Inferior parietal cortex (tissue), 1 donor: ENCODE measurements around the gene ZNF827.
A peak's percentile ranks its signal among the peaks of the same experiment; 100 is the strongest.

Source experiments
- DNase-seq: peaks from one replicate; pipeline ENCODE4 v3.0.0-alpha.2; 2016; ENCODE audit errors: extremely low spot score

Gene ZNF827

DNA sequence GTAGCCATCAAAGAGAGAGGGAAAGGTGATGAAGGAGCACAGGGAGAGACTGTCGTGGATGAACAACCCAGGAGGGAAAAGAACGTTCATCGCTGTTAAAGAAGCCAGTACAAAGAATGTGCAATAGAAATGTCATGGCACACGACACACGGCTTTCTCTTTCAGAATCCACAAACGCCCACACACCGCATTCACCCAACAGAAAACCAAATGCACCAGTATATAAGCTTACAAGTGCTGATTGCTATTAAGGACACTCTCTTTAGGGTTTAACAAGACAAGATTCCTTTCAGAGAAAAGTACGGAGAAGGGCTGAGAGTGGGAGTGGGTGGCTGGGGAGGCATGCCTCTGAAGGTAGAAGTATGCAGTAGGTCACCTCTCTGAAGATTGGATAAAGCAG is 178.4 kb downstream of the ZNF827 start:
- no peak for DNase-seq

- no peak for DNase-seq
These were observed 181.4 kb downstream of the ZNF827 start for GRCh38 chr4:145757188-145757587.

DNA sequence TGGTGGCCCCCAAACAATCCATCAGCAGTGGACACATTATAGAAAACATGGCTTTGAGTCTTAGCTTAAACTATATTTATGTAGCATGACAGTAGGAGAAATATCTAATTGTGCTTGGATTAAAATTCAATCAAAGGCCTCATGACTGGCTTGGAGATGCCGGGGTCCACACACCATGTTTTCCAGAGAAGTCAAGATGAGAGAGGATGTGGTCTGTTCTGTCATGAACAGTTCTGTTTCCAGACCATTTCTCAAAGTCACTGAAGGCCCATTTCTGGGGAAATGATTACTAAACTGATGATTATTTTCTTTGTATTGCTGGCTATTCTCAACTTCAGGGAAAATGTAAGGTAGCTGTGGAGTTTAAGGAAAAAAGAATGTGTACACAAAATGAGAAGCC is 182.4 kb downstream of the ZNF827 start:
- no peak for DNase-seq

DNA sequence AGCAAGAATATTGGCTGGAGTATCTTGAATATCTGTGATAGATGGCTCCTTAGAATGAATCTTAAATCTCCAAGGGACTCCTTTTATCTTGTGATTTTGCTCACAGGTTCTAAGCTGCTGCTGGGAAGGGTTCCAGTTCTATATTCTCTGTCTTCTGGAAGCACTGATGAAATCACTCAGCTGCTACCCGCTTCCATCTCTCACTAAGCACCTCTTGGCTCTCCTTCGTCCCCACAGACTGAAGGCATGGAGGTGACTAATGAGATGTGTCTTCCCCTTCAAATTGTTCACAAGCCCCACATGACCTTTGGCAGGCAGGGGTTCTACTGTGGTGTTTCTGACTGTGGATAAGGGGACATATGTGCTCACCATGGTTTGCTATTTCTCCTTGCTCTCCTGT is 182.8 kb downstream of the ZNF827 start:
- peak; percentile 48 for DNase-seq

DNA sequence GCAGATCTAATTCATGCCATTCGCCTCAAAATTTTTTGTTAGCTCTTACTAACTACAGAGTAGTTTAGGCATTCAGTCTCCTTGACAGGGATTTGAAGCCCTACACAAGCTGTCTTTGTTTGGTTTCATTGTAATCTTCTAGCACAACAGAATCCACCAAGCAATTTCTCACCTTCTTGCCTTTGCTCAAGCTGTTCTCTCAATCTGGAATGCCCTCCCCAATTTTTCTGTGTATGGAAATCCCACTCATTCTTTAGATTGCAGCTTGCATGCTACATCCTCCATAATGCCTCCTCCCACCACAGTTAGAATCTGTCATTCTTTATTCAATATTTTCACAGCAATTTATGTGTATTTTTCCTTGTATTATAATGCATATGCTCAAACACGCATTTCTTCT is 195.0 kb downstream of the ZNF827 start:
- DNase-seq, result no peak

- DNase-seq, result no peak
These were observed 197.8 kb downstream of the ZNF827 start for GRCh38 chr4:145740806-145741205.

DNA sequence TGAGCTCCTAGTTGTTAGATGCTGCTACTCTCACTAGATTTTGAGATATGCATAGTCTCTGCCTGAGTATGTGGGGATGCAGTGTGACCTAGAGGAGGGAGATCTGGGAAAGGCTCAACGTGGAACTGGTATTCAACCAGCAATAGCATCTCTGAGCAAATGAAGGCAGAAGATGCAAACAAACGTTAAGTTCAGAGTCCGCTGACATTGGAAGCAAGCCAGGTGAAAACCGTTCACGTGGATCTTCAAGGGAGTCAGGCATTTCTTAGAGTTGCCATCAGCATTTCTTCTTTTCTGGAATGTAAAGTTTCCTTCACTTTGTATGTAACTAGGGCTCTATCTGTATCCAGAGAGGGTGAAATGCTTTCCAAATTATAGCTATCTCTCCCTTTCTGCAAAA is 198.8 kb downstream of the ZNF827 start:
- no peak for DNase-seq

DNA sequence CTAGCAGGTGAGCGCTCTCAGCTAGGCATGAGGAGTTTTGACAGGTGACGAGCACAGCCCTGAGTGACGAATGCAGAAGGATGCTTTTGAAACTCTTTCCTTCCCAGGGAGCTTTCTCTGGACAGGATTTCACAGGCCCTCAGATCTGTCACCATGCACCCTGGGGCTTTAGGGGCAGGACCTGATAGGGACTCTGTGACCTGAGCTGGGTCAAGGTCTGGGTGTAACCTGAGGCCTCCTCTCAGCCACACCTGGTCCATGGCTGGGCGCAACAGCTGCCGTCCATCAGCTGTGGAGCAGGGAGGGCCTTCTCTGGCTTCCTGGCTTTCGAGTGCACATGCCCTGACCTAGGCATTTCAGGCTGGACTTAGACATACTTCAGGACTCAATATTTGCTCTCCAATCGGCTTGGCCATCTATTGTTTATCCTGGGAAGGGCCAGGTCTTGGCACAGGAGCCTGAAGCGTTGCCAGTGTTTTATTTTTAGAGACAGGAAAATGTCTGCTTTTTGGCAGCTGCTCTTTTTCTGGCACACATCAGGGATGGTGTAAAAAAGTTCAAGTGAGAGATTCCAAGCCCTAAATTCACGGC is 202.3 kb downstream of the ZNF827 start:
- DNase-seq, result no peak

GRCh38 chr4:145735827-145736226 is 202.8 kb downstream of the ZNF827 start:
- DNase-seq, result no peak

- no peak for DNase-seq
These were observed 203.3 kb downstream of the ZNF827 start for GRCh38 chr4:145735347-145735675.

DNA sequence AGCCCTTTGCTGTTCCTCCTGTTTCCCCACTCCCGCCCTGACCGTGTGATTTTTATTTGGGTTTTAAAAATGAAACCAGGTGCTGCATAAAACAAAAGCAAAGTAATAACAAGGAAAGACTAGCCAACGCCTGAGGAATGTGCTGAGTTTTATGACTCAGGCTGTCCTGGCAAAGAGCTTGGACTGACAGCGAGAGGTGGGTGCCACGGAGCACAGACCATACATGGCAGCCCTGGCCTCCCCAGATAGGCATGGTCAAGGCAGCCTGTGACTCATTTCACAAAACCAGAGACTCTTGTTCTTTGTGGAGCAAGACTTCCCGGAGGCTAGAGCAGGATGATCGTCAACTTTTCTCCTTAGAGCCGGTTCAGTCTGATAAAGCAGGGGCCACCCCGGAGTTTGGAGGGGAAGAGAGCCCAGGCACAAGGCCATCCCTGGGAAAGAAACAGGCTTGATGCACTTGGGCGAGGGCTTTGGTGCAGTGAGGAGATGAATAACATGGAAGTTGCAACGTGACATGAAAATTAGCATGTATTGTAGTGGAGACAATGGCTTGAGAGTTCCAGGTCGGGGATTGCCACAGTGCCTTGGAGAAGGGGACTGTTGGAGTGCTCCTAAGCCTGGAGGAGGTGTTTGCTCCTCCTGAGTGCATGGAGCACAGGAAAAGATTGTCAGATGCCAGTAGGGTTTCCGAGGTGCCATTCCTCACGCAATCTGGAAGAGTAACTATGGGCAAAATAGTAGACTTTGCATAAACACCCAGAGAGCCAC is 203.9 kb downstream of the ZNF827 start:
- no peak for DNase-seq

GRCh38 chr4:145734031-145734430 is 204.6 kb downstream of the ZNF827 start:
- no peak for DNase-seq

- DNase-seq, result peak; percentile 81
These were observed 205.4 kb downstream of the ZNF827 start for GRCh38 chr4:145732895-145733880.

DNA sequence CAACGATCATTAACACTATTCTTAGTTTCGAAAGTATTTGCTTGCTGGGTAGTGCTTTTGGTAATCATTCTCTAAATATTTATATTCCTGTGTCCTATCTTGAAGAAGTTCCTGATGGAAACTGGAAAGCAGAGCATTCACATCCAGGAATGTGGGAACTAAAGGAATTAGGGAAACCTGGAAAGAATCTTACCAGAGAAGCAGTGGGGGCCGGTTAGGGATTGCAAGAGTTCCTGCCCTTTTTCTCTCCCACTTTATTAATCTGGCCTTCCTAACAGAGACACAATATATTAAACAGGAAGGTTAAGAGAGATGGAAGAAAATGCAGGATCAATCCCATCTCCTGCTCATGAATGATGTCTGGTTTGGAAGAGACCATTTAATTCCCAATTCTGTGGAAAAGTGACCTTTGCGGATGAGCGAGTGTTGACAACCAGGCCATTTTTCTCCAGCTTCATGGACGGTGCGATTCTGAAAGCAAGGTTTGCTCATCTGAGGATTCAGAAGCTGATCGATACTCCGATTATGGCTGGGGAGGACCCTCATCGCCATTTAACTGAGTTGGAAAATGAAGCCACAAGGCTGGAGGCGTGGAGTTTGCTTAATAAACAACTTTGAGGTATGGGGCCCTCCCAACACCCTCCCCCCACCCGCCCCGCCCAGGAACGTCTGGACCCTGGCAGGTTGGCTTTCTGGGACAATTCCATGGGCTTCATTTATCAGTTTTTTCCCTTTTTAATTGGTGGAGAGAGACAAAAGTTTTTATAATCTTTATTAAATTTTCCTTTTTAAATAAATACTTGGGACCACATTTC is 206.4 kb downstream of the ZNF827 start:
- no peak for DNase-seq

- no peak for DNase-seq
These were observed 207.6 kb downstream of the ZNF827 start for GRCh38 chr4:145731028-145731427.

- DNase-seq, result no peak
These were observed 208.6 kb downstream of the ZNF827 start for GRCh38 chr4:145730026-145730425.

DNA sequence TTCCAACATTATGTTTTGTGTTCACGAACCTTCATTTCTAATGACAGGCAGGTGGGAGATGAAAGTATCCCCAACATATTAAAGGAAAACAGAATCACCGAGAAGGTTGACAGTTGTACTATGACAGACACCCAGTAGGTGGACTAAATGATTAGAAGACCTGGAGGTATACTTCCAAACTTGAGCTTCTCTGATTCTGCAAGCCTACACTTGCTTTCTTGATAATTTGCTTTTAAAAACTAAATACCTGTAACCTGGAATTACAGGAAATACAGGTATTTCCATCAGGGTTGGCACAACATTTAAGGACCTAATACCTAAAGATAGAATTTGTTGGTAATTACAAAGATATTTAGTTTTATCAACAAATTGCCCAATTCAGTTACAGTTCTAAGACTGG is 215.3 kb downstream of the ZNF827 start:
- DNase-seq, result no peak

DNA sequence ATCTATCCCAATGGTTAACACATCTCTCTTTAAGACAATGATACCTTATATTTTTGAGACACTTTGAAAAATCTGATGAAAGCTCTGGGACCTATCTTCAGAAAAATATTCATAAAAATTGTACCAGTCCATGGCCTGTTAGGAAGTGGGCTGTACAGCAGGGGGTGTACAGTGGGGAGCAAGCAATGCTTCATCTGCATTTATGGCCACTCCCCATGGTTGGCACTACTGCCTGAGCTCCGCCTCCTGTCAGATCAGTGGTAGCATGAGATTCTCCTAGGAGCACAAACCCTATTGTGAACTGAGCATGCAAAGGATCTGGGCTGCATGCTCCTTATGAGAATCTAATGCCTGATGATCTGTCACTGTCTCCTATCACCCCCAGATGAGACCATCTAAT is 216.1 kb downstream of the ZNF827 start:
- DNase-seq, result no peak

DNA sequence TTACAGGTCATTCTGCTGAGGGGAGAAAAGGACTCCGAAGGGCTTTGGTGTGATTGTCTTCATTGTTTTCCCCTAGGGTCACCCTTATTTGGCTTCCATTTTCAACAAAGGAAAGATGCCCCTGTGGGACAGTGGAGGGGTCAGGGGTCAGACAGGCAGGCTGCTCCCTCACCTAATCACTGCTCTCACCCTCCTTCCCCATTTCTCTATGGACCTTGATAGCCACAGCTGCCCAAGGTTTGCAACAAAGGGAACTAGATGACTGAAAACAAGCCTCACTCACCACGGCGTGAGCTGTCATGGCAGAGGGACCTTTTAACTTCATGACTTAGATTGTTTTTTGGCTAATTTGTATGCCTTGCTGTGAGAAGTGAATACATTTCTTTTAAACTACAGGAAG is 218.0 kb downstream of the ZNF827 start:
- no peak for DNase-seq

DNA sequence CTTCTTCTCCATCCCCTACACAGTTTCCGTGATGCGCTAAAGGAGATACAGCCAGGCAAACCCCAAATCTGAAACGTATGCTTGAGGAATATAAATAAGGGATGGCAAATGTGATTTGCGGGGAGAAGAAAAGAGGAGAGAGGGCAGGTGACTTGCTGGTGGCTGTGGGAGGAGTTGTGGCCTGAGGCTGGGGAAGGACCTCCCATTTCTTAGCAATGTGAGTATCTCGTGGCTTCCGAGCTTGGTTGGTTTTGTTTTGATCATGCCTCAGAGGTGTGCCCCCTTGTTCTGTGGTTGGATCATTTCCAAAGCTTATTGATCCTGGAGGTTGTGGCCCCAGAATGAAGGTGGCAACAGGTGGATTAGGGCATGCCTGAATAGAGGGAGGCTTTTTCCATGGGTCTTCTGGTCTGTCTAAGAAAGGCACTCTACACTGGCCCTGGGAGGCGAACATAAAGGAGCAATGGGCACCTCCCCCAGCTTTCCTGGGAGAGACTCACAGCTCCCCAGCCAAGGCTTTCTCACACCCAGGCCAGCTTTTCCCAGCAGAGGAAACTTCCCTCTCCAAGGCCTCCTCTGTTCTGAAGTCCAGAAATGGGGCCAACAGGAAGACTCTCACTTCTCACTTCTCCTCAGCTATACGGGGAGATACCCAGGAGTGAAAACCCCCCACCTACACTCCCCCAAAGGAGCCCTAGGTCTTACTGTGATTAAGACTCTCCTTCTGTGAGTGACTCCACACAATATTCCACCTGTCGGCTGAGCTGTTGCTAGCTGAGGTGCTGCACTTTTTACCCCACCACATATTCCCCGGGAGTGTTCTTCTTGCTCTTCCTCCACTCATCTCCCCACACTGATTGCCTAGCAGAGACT is 218.6 kb downstream of the ZNF827 start:
- DNase-seq, result no peak
